Stimulated activated naive B cell treated with anti-CD40 and anti-IgM and Interleukin-4, amounts not matched to agents 10 μg/mL and 1 μg/mL and 100 μg/mL, for 72 hours (primary cell): Measurements from ENCODE around the gene PRR35.

Experiments
- ATAC-seq, 2 donors: fragments of 150-1000 bp; cut with Tn5 transposase; replicated peaks; 2 replicates each; pipeline ENCODE4 v1.10.0; 2021; ENCODE audit warnings: moderate library complexity in 1 of 2
- DNase-seq: peaks from one replicate; pipeline ENCODE4 v3.0.0; 2021
- H3K27ac Mint-ChIP-seq: one replicate; pipeline ENCODE4 v1.8.0; 2022; ENCODE audit warnings: mild to moderate bottlenecking, mixed read lengths
- H3K27me3 Mint-ChIP-seq, 2 donors: one replicate each; pipeline ENCODE4 v1.8.0; 2022; ENCODE audit warnings: mixed read lengths in 2 of 2
- H3K36me3 Mint-ChIP-seq, 2 donors: one replicate each; pipeline ENCODE4 v1.8.0; 2022; ENCODE audit warnings: mixed read lengths in 2 of 2, mild to moderate bottlenecking in 1 of 2
- H3K4me1 Mint-ChIP-seq, 2 donors: one replicate each; pipeline ENCODE4 v1.8.0; 2022; ENCODE audit warnings: mixed read lengths in 2 of 2, mild to moderate bottlenecking in 1 of 2
- H3K4me3 Mint-ChIP-seq, 2 donors: one replicate each; pipeline ENCODE4 v1.8.0; 2022; ENCODE audit warnings: mild to moderate bottlenecking in 2 of 2, mixed read lengths in 2 of 2, moderate library complexity in 1 of 2
- H3K9me3 Mint-ChIP-seq, 2 donors: one replicate each; pipeline ENCODE4 v1.8.0; 2022; ENCODE audit warnings: mixed read lengths in 2 of 2, mild to moderate bottlenecking in 1 of 2

The PRR35 gene

GRCh38 chr16:560701-561412, 663 bp downstream of the PRR35 start:
- peaks cover 0 to 2% of the 10 kb centered on the region in 2 donors for H3K36me3 Mint-ChIP-seq
- no peak overlapping the region for H3K27ac Mint-ChIP-seq
- DNase-seq: no peak
- H3K4me1 Mint-ChIP-seq: peaks cover 1 to 7% of the 10 kb centered on the region in 2 donors
- peaks cover 20 to 38% of the 10 kb centered on the region in 2 donors for H3K27me3 Mint-ChIP-seq
- H3K9me3 Mint-ChIP-seq: no peaks in the 10 kb centered on the region
- ATAC-seq: no peak
- no peak overlapping the region for H3K4me3 Mint-ChIP-seq

- no peaks in the 10 kb centered on the region for H3K9me3 Mint-ChIP-seq
- ATAC-seq (no peak), DNase-seq (no peak)
- H3K27me3 Mint-ChIP-seq: peaks cover 20 to 38% of the 10 kb centered on the region in 2 donors
- peaks cover 3 to 9% of the 10 kb centered on the region in 2 donors for H3K4me1 Mint-ChIP-seq
- H3K4me3 Mint-ChIP-seq: no peak overlapping the region
- H3K27ac Mint-ChIP-seq: no peak overlapping the region
- peaks cover 0 to 2% of the 10 kb centered on the region in 2 donors for H3K36me3 Mint-ChIP-seq
These were observed 1.2 kb downstream of the PRR35 start for GRCh38 chr16:561413-561794.

- peaks cover 0 to 2% of the 10 kb centered on the region in 2 donors for H3K36me3 Mint-ChIP-seq
- no peak overlapping the region for H3K27ac Mint-ChIP-seq
- peaks cover 20 to 37% of the 10 kb centered on the region in 2 donors for H3K27me3 Mint-ChIP-seq
- DNase-seq (no peak), ATAC-seq (no peak)
- peaks cover 9 to 18% of the 10 kb centered on the region in 2 donors for H3K4me1 Mint-ChIP-seq
- no peak overlapping the region for H3K4me3 Mint-ChIP-seq
- H3K9me3 Mint-ChIP-seq: no peaks in the 10 kb centered on the region
These were observed 2.1 kb downstream of the PRR35 start for GRCh38 chr16:561957-562938.

GRCh38 chr16:563072-563644, 3.0 kb downstream of the PRR35 start:
- ATAC-seq: no peak
- Mint-ChIP-seq H3K4me3 (no peak overlapping the region), H3K36me3 (peaks cover 0 to 2% of the 10 kb centered on the region in 2 donors), H3K4me1 (peaks cover 9 to 24% of the 10 kb centered on the region in 2 donors), H3K27me3 (peaks cover 16 to 28% of the 10 kb centered on the region in 2 donors), H3K27ac (no peak overlapping the region), H3K9me3 (no peaks in the 10 kb centered on the region)
- no peak for DNase-seq

GRCh38 chr16:564690-565418, 4.7 kb downstream of the PRR35 start:
- Mint-ChIP-seq H3K27ac (peak overlapping the region; percentile 80), H3K9me3 (no peaks in the 10 kb centered on the region), H3K4me3 (no peak overlapping the region), H3K4me1 (peaks cover 16 to 28% of the 10 kb centered on the region in 2 donors), H3K27me3 (peaks cover 12 to 13% of the 10 kb centered on the region in 2 donors), H3K36me3 (no peaks in the 10 kb centered on the region)
- DNase-seq (no peak), ATAC-seq (no peak)

- DNase-seq (no peak), ATAC-seq (no peak)
- H3K27ac Mint-ChIP-seq: peak overlapping the region; percentile 80
- no peaks in the 10 kb centered on the region for H3K9me3 Mint-ChIP-seq
- peaks cover 12 to 13% of the 10 kb centered on the region in 2 donors for H3K27me3 Mint-ChIP-seq
- H3K4me1 Mint-ChIP-seq: peaks cover 17 to 31% of the 10 kb centered on the region in 2 donors
- no peaks in the 10 kb centered on the region for H3K36me3 Mint-ChIP-seq
- no peak overlapping the region for H3K4me3 Mint-ChIP-seq
These were observed 5.5 kb downstream of the PRR35 start for GRCh38 chr16:565419-566330.

GRCh38 chr16:566475-567372, 6.5 kb downstream of the PRR35 start, which contains the start of gene NHLRC4:
Gene NHLRC4, plus strand, starts transcription at chr16:567005. Its CDS starts 1,043 bp downstream, at chr16:568048.
- Mint-ChIP-seq H3K9me3 (no peaks in the 10 kb centered on the region), H3K27me3 (peaks cover 9 to 10% of the 10 kb centered on the region in 2 donors), H3K4me3 (peak within 1 kb of the TSS; percentile 73 to 83), H3K36me3 (no peaks in the 10 kb centered on the region), H3K27ac (peak within 1 kb of the TSS; percentile 81), H3K4me1 (peaks cover 27 to 41% of the 10 kb centered on the region in 2 donors)
- ATAC-seq (peak; percentile 77 to 79), DNase-seq (peak; percentile 66)

- ATAC-seq: no peak
- Mint-ChIP-seq H3K9me3 (no peaks in the 10 kb centered on the region), H3K36me3 (no peaks in the 10 kb centered on the region), H3K4me3 (peak overlapping the region; percentile 73 to 83), H3K4me1 (peaks cover 32 to 46% of the 10 kb centered on the region in 2 donors), H3K27me3 (peaks cover 1 to 2% of the 10 kb centered on the region in 2 donors), H3K27ac (peak overlapping the region; percentile 81)
- DNase-seq: no peak
These were observed 7.4 kb downstream of the PRR35 start for GRCh38 chr16:567373-568256.

- ATAC-seq (no peak), DNase-seq (no peak)
- Mint-ChIP-seq H3K27me3 (no peaks in the 10 kb centered on the region), H3K4me3 (peak overlapping the region; percentile 86 to 87), H3K9me3 (no peaks in the 10 kb centered on the region), H3K4me1 (peaks cover 32 to 46% of the 10 kb centered on the region in 2 donors), H3K36me3 (no peaks in the 10 kb centered on the region), H3K27ac (peak overlapping the region; percentile 95)
These were observed 8.4 kb downstream of the PRR35 start for GRCh38 chr16:568401-569258.

- Mint-ChIP-seq H3K4me3 (peak within 1 kb of the TSS; percentile 86 to 87), H3K27ac (peak within 1 kb of the TSS; percentile 95), H3K27me3 (no peaks in the 10 kb centered on the region), H3K4me1 (peaks cover 32 to 46% of the 10 kb centered on the region in 2 donors), H3K36me3 (no peaks in the 10 kb centered on the region), H3K9me3 (no peaks in the 10 kb centered on the region)
- ATAC-seq: peak; percentile 69 to 81
- DNase-seq: peak; percentile 53
These were observed 9.5 kb downstream of the PRR35 start, which contains the start of gene PIGQ for GRCh38 chr16:569445-570254. Gene PIGQ, plus strand, starts transcription at chr16:569968. Its CDS starts 4,107 bp downstream, at chr16:574075.
